HTERT RPE-1 (cell line): ENCODE data around the gene VPS37C.

Experiments used
- in situ Hi-C: fragments of 300-500 bp; cut with MboI; formaldehyde crosslinking; loops from 4 replicates; pipeline ENCODE4 v1.14.3; 2020; ENCODE audit warnings: low sequenced_read_pairs

Gene VPS37C

DNA sequence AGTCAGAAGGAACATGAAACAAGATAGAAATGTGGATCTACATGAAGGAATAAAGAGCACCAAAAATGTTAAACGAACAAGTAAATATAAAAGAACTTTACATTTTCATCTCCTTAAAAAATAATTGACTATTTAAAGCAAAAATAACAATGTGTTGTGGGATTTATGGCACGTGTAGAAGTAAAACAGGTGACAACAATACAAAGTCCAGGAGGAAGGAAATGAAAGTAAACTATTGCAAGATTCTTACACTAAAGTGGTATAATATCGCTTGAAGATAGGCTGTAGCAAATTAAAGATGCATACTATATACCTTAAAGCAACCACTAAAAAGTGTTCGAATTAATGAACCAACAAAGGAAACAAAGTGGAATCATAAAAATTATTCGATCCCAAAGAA, 5.5 kb downstream of the VPS37C start:
- in situ Hi-C loops = no loop called here

- in situ Hi-C loops = no loop called here
Observed at GRCh38 chr11:61155312-61155711, 5.9 kb downstream of the VPS37C start.

- in situ Hi-C loops = no loop called here
Observed at GRCh38 chr11:61154528-61154927, 6.7 kb downstream of the VPS37C start.

- in situ Hi-C loops = no loop called here
Observed at GRCh38 chr11:61153593-61154095, 7.6 kb downstream of the VPS37C start.

- in situ Hi-C loops = no loop called here
Observed at GRCh38 chr11:61152816-61153592, 8.2 kb downstream of the VPS37C start.

GRCh38 chr11:61151545-61152252, 9.5 kb downstream of the VPS37C start:
- in situ Hi-C loops = no loop called here

DNA sequence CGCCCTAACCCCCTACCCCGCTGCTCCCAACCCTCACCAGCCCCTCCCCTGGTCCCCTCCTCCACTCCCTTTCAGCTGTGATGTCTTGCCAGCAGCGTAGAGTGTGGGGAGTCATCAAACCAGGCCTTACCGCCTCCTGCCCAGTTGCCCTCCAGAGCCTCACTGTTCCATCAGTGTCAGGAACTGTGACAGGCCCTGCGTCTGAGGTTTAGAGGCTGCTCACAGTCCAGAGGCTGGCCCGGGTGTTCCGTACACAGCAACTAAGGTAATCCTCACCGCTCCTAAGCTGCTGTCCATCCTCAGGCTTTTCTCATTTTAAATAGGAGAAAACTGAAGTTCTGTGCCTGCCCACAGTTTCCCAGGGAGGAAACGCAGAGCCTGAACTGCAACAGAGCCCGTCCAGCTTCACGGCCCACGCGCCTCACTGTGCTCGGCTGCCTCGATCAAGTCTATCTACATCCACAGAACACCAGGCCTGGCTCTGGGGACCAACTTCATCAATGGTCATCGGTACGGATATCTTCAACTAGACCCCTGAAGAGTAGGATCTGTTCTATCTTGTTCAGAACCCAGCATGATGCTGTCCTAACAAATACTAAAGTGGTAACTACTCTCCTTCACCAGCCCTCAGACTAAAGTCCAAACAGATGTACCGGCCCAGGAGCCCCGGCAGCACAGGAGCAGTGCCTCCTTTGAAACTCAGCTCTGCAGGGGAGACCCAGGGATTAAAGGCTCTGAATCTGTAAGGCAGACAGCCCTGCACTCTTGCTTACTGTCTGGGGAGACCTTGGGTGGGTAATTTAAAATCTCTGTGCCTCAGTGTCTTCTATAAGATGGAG, 10.3 kb downstream of the VPS37C start:
- in situ Hi-C loops = no loop called here

DNA sequence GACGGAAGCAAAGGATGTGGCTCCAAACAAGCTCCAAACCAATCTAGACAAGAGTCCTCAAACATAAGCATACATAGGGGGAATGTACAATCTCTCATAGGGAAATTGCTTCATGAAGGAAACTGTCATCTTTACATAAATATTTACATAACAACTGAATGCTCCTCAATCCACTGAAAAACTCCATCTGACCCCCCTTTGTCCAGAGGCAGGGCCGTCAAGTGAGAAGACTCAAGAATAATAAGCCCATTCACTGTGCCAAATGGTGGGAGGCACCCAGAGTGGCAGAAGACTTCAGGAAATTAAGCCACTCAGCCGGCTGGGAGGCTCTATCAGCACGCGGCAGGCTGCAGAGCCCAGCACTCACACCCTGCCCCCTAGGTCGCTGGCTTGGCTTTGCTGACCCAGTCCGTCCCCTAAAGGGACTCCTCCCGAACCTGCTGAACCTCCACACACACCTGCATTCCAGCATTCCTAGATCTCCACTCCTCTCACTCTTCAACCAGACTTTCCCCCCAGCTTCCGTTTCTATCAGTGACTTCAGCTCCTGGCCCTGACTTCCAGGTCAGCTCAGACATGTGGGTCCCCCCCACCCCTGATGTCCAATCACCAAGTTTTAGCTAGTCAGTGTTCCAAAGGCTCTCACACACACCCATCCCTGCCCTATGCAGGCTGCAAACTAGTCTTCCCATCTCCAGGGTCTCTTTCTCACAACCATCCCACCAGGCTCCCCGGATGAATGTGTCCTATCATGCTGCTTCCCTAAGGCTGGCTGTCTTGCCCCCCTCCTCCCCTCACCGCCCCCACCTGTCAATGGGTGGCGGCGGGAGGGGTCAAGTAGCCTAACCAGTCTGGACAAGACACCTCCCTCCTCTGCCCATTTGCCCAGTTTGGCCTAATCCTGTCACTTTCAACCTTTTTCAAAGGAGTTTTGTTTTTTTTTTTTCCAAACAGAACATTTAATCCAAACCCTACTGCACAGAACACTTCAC, 11.3 kb downstream of the VPS37C start:
- in situ Hi-C loops = no loop called here

- in situ Hi-C loops = no loop called here
Observed at GRCh38 chr11:61147791-61148620, 13.2 kb downstream of the VPS37C start.

DNA sequence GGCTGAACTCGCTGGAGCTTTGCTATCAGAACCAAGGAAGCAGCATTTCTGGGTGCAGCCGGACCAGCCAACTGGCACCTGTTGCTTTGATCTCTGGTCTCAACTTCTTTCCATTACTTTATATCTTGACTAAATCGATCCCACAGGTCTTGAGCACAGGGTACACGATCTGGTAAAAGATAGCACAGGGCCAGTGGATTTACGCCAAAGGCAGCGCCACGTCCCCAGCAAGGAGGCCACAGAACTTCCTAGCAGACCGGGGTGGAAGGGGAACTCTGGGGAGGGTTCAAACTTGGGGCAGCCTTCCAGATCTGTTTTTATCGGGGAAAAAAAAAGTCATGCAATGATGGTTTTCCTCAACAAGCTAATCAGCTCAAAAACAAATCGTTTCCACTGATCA, 14.0 kb downstream of the VPS37C start:
- in situ Hi-C loops = no loop called here

DNA sequence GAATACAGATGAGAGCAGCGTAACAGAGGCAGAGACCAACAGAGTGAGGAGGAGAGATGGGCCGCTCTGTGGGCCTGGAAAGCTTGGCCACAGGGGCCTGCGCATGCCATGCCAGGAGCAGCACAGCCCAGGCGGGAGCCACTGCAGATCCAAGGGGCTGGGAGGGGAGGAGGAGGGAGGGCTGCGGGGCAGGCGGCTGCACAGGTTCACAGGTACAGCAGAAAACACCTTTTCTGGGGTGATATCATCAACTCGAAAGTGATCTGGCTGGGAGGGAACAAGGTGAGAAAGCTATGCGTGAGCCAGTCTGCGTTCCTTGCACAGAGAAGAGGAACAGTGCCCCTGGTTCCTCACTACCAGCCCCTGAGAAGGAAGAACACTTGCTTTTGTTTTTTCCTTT, 14.8 kb downstream of the VPS37C start:
- in situ Hi-C loops = no loop called here

- in situ Hi-C loops = no loop called here
Observed at GRCh38 chr11:61145228-61146005, 15.8 kb downstream of the VPS37C start.

DNA sequence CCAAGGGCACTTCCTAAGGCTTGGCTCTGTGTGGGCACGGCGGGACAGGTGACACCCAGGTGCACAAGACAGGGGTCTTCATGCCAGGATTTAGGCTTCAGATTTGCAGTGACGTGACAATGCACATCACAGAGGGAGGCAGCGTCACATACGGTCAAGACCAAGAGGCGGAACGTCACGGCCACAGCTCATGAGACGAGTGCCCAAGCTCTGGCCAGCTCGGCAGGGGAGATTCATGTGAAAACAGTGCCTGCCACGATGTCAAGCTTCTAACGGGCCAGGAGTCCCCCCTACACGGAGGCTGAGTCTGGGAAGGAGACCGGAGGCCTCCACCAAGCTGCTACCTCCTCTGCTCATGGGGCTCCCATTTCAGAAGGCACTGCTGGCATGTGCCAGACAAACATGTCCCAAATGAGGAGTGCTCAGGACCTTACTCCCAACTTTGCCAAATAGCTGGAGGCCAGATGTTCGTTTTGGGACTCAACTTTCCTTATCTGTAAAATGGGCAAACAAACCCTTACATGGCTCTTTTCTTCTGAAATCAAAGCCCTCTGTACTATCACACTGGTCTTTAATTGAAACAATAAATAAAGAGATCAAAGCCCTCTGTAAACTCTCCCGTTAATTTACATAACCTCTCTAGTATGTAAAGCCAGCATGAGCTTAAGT, 16.6 kb downstream of the VPS37C start:
- in situ Hi-C loops = no loop called here

- in situ Hi-C loops = no loop called here
Observed at GRCh38 chr11:61142424-61142823, 18.8 kb downstream of the VPS37C start.

GRCh38 chr11:61141601-61142028, 19.6 kb downstream of the VPS37C start:
- in situ Hi-C loops = no loop called here

- in situ Hi-C loops = no loop called here
Observed at GRCh38 chr11:61140416-61140815, 20.8 kb downstream of the VPS37C start.

DNA sequence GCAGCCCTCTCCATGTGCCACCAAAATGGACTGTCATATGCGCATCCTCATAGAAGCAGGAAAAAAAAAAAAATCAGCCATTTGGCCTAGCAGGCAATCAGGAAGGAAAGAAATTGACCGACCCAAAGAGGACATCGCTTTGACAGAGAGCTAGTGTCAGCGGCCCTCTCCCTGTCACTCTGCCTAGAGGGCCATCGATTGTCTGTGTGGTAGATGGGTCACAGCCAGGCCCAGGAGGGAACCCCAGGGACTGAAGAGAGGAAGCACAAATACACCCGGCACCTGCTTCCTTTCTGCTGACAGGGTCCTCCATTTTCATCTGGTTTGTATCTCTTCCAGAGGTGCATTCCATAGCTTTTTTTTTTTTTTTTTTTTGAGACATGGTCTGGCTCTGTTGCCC, 21.8 kb downstream of the VPS37C start:
- in situ Hi-C loops = no loop called here

GRCh38 chr11:61138935-61139334, 22.3 kb downstream of the VPS37C start:
- in situ Hi-C loops = no loop called here
